ENCODE results near the gene GBE1.

GBE1 gene

GRCh38 chr3:81713031-81713430 is 48.4 kb downstream of the GBE1 start:
- no peak overlapping the region for H3K18ac ChIP-seq (ENCODE audit: low read depth in 1 of 2, low read length in 2 of 2)
- H3K27ac ChIP-seq (ENCODE audit: low read length, poor library complexity, severe bottlenecking) = no peak overlapping the region
- DNase-seq = peak; percentile 19
- H3K27me3 ChIP-seq (ENCODE audit: control insufficient read depth in 1 of 2, insufficient read depth in 1 of 2, low read length in 2 of 2) = no peaks in the 10 kb centered on the region
- no peak overlapping the region for H3K4me2 ChIP-seq (ENCODE audit: low read length, poor library complexity, severe bottlenecking)
- H2BK120ac ChIP-seq (ENCODE audit: low read depth, low read length) = no peak overlapping the region
- no peak overlapping the region for H3K14ac ChIP-seq (ENCODE audit: low read length in 2 of 2)
- H2BK12ac ChIP-seq (ENCODE audit: low read length in 2 of 2) = no peak overlapping the region
- peaks cover 12% of the 10 kb centered on the region for H3K79me1 ChIP-seq (replicated peaks; ENCODE audit: low read length, poor library complexity, severe bottlenecking)
- H2AFZ ChIP-seq (ENCODE audit: low read depth, low read length) = no peak overlapping the region
- no peak overlapping the region for H4K91ac ChIP-seq (ENCODE audit: low read length)
- peaks cover 0 to 23% of the 10 kb centered on the region in 2 experiments for H3K36me3 ChIP-seq (ENCODE audit: control insufficient read depth in 1 of 2, insufficient read depth in 2 of 2, low read depth in 1 of 2, low read length in 2 of 2)
- H2BK15ac ChIP-seq (ENCODE audit: low read depth, poor library complexity, severe bottlenecking) = no peak overlapping the region
- no peak overlapping the region for H3K4me3 ChIP-seq (ENCODE audit: insufficient read depth in 1 of 2, low read depth in 1 of 2, low read length in 2 of 2)
- no peak overlapping the region for H2AK5ac ChIP-seq (ENCODE audit: low read length, severe bottlenecking)
- H3K9ac ChIP-seq (ENCODE audit: low read length) = no peak overlapping the region
- no peak overlapping the region for H4K8ac ChIP-seq (ENCODE audit: low read length)
- H3K9me3 ChIP-seq (ENCODE audit: control insufficient read depth, low read length) = no peaks in the 10 kb centered on the region
- no peak overlapping the region for H3K23ac ChIP-seq (ENCODE audit: low read length in 2 of 2)
- 87% methylated on average over 4 of the region's 4 CpGs for WGBS
- no peak overlapping the region for H2BK5ac ChIP-seq (ENCODE audit: low read depth, low read length, poor library complexity, severe bottlenecking)
- no peak overlapping the region for H3K4ac ChIP-seq (ENCODE audit: low read depth in 1 of 2, low read length in 2 of 2)
- peaks cover 2% of the 10 kb centered on the region for H3K4me1 ChIP-seq (ENCODE audit: control insufficient read depth, insufficient read depth, low read depth, low read length)

DNA sequence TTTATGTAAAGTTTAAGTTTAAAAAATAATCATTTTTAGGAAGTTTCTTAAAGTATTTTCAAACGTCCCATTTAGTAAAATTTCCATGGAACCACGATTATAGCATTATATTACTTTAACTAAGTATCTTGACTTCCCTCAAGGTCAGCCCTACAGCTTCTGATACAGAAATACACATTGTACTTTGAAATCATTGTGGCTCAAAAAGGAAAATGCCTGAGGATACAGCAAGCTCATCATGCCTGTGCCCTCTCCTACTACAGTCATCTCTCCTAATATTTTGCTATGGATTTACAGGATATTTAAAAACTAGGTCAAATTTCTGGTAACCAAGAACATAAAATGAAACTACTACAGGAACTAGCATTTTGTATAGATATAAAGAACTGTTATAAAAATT is 51.8 kb downstream of the GBE1 start:
- H3K4me1 ChIP-seq (ENCODE audit: control insufficient read depth, insufficient read depth, low read depth, low read length) = no peaks in the 10 kb centered on the region
- no peak overlapping the region for H2AFZ ChIP-seq (ENCODE audit: low read depth, low read length)
- H3K4me3 ChIP-seq (ENCODE audit: insufficient read depth in 1 of 2, low read depth in 1 of 2, low read length in 2 of 2) = no peak overlapping the region
- no peaks in the 10 kb centered on the region for H3K9me3 ChIP-seq (ENCODE audit: control insufficient read depth, low read length)
- H3K18ac ChIP-seq (ENCODE audit: low read depth in 1 of 2, low read length in 2 of 2) = no peak overlapping the region
- no peak overlapping the region for H3K9ac ChIP-seq (ENCODE audit: low read length)
- WGBS = 95% methylated on average over 2 of the region's 2 CpGs
- DNase-seq = no peak
- no peak overlapping the region for H2BK15ac ChIP-seq (ENCODE audit: low read depth, poor library complexity, severe bottlenecking)
- H3K79me1 ChIP-seq (replicated peaks; ENCODE audit: low read length, poor library complexity, severe bottlenecking) = peaks cover 13% of the 10 kb centered on the region
- no peak overlapping the region for H3K4ac ChIP-seq (ENCODE audit: low read depth in 1 of 2, low read length in 2 of 2)
- H2BK5ac ChIP-seq (ENCODE audit: low read depth, low read length, poor library complexity, severe bottlenecking) = no peak overlapping the region
- H2BK12ac ChIP-seq (ENCODE audit: low read length in 2 of 2) = no peak overlapping the region
- H4K91ac ChIP-seq (ENCODE audit: low read length) = no peak overlapping the region
- no peak overlapping the region for H2BK120ac ChIP-seq (ENCODE audit: low read depth, low read length)
- no peak overlapping the region for H3K27ac ChIP-seq (ENCODE audit: low read length, poor library complexity, severe bottlenecking)
- no peak overlapping the region for H4K8ac ChIP-seq (ENCODE audit: low read length)
- H3K14ac ChIP-seq (ENCODE audit: low read length in 2 of 2) = no peak overlapping the region
- H2AK5ac ChIP-seq (ENCODE audit: low read length, severe bottlenecking) = no peak overlapping the region
- H3K23ac ChIP-seq (ENCODE audit: low read length in 2 of 2) = no peak overlapping the region
- no peak overlapping the region for H3K4me2 ChIP-seq (ENCODE audit: low read length, poor library complexity, severe bottlenecking)
- H3K36me3 ChIP-seq (ENCODE audit: control insufficient read depth in 1 of 2, insufficient read depth in 2 of 2, low read depth in 1 of 2, low read length in 2 of 2) = peaks cover 0 to 22% of the 10 kb centered on the region in 2 experiments
- no peaks in the 10 kb centered on the region for H3K27me3 ChIP-seq (ENCODE audit: control insufficient read depth in 1 of 2, insufficient read depth in 1 of 2, low read length in 2 of 2)

DNA sequence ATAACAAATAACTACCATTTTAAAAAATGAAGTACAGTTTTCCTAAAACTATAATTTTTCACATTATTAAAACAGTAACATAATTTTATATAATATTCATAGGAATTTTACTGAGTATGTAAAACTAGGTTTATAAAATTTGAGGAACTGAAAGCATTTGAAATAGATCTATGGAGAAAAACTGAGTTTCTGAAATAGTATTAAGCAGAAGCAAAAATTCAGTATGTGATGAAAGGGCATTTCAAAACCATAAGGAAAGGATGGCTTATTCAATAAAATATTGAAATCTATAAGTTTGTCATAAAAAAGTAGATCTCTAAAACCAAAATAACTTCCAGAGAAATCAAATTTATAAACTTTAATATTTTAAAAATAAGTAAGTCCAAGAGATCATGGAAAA is 53.4 kb downstream of the GBE1 start:
- H3K4me2 ChIP-seq (ENCODE audit: low read length, poor library complexity, severe bottlenecking) = no peak overlapping the region
- no peak overlapping the region for H2AK5ac ChIP-seq (ENCODE audit: low read length, severe bottlenecking)
- peaks cover 11% of the 10 kb centered on the region for H3K79me1 ChIP-seq (replicated peaks; ENCODE audit: low read length, poor library complexity, severe bottlenecking)
- DNase-seq = no peak
- H3K4me1 ChIP-seq (ENCODE audit: control insufficient read depth, insufficient read depth, low read depth, low read length) = no peaks in the 10 kb centered on the region
- H3K36me3 ChIP-seq (ENCODE audit: control insufficient read depth in 1 of 2, insufficient read depth in 2 of 2, low read depth in 1 of 2, low read length in 2 of 2) = peaks cover 0 to 29% of the 10 kb centered on the region in 2 experiments
- no peak overlapping the region for H3K27ac ChIP-seq (ENCODE audit: low read length, poor library complexity, severe bottlenecking)
- H4K8ac ChIP-seq (ENCODE audit: low read length) = no peak overlapping the region
- H2BK15ac ChIP-seq (ENCODE audit: low read depth, poor library complexity, severe bottlenecking) = no peak overlapping the region
- no peak overlapping the region for H3K4ac ChIP-seq (ENCODE audit: low read depth in 1 of 2, low read length in 2 of 2)
- H3K18ac ChIP-seq (ENCODE audit: low read depth in 1 of 2, low read length in 2 of 2) = no peak overlapping the region
- no peak overlapping the region for H3K14ac ChIP-seq (ENCODE audit: low read length in 2 of 2)
- H2BK120ac ChIP-seq (ENCODE audit: low read depth, low read length) = no peak overlapping the region
- no peak overlapping the region for H2BK5ac ChIP-seq (ENCODE audit: low read depth, low read length, poor library complexity, severe bottlenecking)
- H3K9ac ChIP-seq (ENCODE audit: low read length) = no peak overlapping the region
- no peak overlapping the region for H4K91ac ChIP-seq (ENCODE audit: low read length)
- no peak overlapping the region for H3K23ac ChIP-seq (ENCODE audit: low read length in 2 of 2)
- H3K4me3 ChIP-seq (ENCODE audit: insufficient read depth in 1 of 2, low read depth in 1 of 2, low read length in 2 of 2) = no peak overlapping the region
- no peaks in the 10 kb centered on the region for H3K27me3 ChIP-seq (ENCODE audit: control insufficient read depth in 1 of 2, insufficient read depth in 1 of 2, low read length in 2 of 2)
- H2BK12ac ChIP-seq (ENCODE audit: low read length in 2 of 2) = no peak overlapping the region
- no peaks in the 10 kb centered on the region for H3K9me3 ChIP-seq (ENCODE audit: control insufficient read depth, low read length)
- H2AFZ ChIP-seq (ENCODE audit: low read depth, low read length) = no peak overlapping the region

- Histone ChIP-seq H4K8ac (ENCODE audit: low read length) (no peak overlapping the region), H3K27me3 (ENCODE audit: control insufficient read depth in 1 of 2, insufficient read depth in 1 of 2, low read length in 2 of 2) (no peaks in the 10 kb centered on the region), H3K14ac (ENCODE audit: low read length in 2 of 2) (no peak overlapping the region), H2BK5ac (ENCODE audit: low read depth, low read length, poor library complexity, severe bottlenecking) (no peak overlapping the region), H3K9me3 (ENCODE audit: control insufficient read depth, low read length) (no peaks in the 10 kb centered on the region), H3K9ac (ENCODE audit: low read length) (no peak overlapping the region), H3K4me1 (ENCODE audit: control insufficient read depth, insufficient read depth, low read depth, low read length) (no peaks in the 10 kb centered on the region), H3K23ac (ENCODE audit: low read length in 2 of 2) (no peak overlapping the region), H3K4me3 (ENCODE audit: insufficient read depth in 1 of 2, low read depth in 1 of 2, low read length in 2 of 2) (no peak overlapping the region), H3K36me3 (ENCODE audit: control insufficient read depth in 1 of 2, insufficient read depth in 2 of 2, low read depth in 1 of 2, low read length in 2 of 2) (peaks cover 0 to 58% of the 10 kb centered on the region in 2 experiments), H2BK120ac (ENCODE audit: low read depth, low read length) (no peak overlapping the region), H3K4ac (ENCODE audit: low read depth in 1 of 2, low read length in 2 of 2) (no peak overlapping the region), H3K4me2 (ENCODE audit: low read length, poor library complexity, severe bottlenecking) (no peak overlapping the region), H4K91ac (ENCODE audit: low read length) (no peak overlapping the region), H3K18ac (ENCODE audit: low read depth in 1 of 2, low read length in 2 of 2) (no peak overlapping the region), H3K79me1 (replicated peaks; ENCODE audit: low read length, poor library complexity, severe bottlenecking) (peaks cover 13% of the 10 kb centered on the region), H3K27ac (ENCODE audit: low read length, poor library complexity, severe bottlenecking) (no peak overlapping the region), H2BK15ac (ENCODE audit: low read depth, poor library complexity, severe bottlenecking) (no peak overlapping the region), H2AFZ (ENCODE audit: low read depth, low read length) (no peak overlapping the region), H2AK5ac (ENCODE audit: low read length, severe bottlenecking) (no peak overlapping the region), H2BK12ac (ENCODE audit: low read length in 2 of 2) (no peak overlapping the region)
- no peak for DNase-seq
- WGBS = 90% methylated on average over 1 of the region's 2 CpGs
These were observed 59.3 kb downstream of the GBE1 start for GRCh38 chr3:81702126-81702525.

All from mesenchymal stem cell (in vitro differentiated cells and primary cell).